K562 (cell line): ENCODE data around the gene TLX3.

Source experiments
- CHD7 ChIP-seq: fragments of 200-600 bp; sonication (generic); IDR thresholded peaks from one replicate; pipeline ENCODE4 v1.6.1; 2012; ENCODE audit warnings: mild to moderate bottlenecking, low read depth, low read length, inconsistent platforms
- RFX5 ChIP-seq: IDR thresholded peaks from 2 replicates; pipeline ENCODE4 v1.6.1; 2011; ENCODE audit warnings: low read depth, mild to moderate bottlenecking, improper control_type of control experiment, low read length
- SRSF1 ChIP-seq: fragments of 200-400 bp; formaldehyde crosslinking; IDR thresholded peaks from 2 replicates; pipeline ENCODE4 v1.6.1; 2017; ENCODE audit warnings: mild to moderate bottlenecking, low read depth, low read length, moderate library complexity
- ZNF57 ChIP-seq: fragments of 450-650 bp; formaldehyde crosslinking; IDR thresholded peaks from 2 replicates; pipeline ENCODE4 v1.4.0; 2020; ENCODE audit warnings: mild to moderate bottlenecking, moderate library complexity
- TF ChIP-seq, protein P1 (sequence below): fragments of 450-650 bp; IDR thresholded peaks from 2 replicates; pipeline ENCODE4 v1.6.1; 2016; ENCODE audit warnings: mild to moderate bottlenecking, moderate library complexity

GRCh38 chr5:171261904-171262303 lies 47.1 kb upstream of the TLX3 start:
- TF ChIP-seq, protein P1, sequence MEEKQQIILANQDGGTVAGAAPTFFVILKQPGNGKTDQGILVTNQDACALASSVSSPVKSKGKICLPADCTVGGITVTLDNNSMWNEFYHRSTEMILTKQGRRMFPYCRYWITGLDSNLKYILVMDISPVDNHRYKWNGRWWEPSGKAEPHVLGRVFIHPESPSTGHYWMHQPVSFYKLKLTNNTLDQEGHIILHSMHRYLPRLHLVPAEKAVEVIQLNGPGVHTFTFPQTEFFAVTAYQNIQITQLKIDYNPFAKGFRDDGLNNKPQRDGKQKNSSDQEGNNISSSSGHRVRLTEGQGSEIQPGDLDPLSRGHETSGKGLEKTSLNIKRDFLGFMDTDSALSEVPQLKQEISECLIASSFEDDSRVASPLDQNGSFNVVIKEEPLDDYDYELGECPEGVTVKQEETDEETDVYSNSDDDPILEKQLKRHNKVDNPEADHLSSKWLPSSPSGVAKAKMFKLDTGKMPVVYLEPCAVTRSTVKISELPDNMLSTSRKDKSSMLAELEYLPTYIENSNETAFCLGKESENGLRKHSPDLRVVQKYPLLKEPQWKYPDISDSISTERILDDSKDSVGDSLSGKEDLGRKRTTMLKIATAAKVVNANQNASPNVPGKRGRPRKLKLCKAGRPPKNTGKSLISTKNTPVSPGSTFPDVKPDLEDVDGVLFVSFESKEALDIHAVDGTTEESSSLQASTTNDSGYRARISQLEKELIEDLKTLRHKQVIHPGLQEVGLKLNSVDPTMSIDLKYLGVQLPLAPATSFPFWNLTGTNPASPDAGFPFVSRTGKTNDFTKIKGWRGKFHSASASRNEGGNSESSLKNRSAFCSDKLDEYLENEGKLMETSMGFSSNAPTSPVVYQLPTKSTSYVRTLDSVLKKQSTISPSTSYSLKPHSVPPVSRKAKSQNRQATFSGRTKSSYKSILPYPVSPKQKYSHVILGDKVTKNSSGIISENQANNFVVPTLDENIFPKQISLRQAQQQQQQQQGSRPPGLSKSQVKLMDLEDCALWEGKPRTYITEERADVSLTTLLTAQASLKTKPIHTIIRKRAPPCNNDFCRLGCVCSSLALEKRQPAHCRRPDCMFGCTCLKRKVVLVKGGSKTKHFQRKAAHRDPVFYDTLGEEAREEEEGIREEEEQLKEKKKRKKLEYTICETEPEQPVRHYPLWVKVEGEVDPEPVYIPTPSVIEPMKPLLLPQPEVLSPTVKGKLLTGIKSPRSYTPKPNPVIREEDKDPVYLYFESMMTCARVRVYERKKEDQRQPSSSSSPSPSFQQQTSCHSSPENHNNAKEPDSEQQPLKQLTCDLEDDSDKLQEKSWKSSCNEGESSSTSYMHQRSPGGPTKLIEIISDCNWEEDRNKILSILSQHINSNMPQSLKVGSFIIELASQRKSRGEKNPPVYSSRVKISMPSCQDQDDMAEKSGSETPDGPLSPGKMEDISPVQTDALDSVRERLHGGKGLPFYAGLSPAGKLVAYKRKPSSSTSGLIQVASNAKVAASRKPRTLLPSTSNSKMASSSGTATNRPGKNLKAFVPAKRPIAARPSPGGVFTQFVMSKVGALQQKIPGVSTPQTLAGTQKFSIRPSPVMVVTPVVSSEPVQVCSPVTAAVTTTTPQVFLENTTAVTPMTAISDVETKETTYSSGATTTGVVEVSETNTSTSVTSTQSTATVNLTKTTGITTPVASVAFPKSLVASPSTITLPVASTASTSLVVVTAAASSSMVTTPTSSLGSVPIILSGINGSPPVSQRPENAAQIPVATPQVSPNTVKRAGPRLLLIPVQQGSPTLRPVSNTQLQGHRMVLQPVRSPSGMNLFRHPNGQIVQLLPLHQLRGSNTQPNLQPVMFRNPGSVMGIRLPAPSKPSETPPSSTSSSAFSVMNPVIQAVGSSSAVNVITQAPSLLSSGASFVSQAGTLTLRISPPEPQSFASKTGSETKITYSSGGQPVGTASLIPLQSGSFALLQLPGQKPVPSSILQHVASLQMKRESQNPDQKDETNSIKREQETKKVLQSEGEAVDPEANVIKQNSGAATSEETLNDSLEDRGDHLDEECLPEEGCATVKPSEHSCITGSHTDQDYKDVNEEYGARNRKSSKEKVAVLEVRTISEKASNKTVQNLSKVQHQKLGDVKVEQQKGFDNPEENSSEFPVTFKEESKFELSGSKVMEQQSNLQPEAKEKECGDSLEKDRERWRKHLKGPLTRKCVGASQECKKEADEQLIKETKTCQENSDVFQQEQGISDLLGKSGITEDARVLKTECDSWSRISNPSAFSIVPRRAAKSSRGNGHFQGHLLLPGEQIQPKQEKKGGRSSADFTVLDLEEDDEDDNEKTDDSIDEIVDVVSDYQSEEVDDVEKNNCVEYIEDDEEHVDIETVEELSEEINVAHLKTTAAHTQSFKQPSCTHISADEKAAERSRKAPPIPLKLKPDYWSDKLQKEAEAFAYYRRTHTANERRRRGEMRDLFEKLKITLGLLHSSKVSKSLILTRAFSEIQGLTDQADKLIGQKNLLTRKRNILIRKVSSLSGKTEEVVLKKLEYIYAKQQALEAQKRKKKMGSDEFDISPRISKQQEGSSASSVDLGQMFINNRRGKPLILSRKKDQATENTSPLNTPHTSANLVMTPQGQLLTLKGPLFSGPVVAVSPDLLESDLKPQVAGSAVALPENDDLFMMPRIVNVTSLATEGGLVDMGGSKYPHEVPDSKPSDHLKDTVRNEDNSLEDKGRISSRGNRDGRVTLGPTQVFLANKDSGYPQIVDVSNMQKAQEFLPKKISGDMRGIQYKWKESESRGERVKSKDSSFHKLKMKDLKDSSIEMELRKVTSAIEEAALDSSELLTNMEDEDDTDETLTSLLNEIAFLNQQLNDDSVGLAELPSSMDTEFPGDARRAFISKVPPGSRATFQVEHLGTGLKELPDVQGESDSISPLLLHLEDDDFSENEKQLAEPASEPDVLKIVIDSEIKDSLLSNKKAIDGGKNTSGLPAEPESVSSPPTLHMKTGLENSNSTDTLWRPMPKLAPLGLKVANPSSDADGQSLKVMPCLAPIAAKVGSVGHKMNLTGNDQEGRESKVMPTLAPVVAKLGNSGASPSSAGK: no peak
- no peak for TF ChIP-seq CHD7
- TF ChIP-seq ZNF57: no peak
- no peak for TF ChIP-seq RFX5
- no peak for TF ChIP-seq SRSF1
